NCI-H128 (cell line): Measurements from ENCODE around the gene RBM17.
"Not testable (repeated sequence)": the region's sequence is repeated elsewhere in the genome, so short reads cannot be mapped to it uniquely, and the experiment has no call there.

Experiments
- DNase-seq: peaks from one replicate; lab custom pipeline; 2025; ENCODE audit not compliant: unreplicated experiment; lab: John Stamatoyannopoulos, UW

RBM17 gene

GRCh38 chr10:6109444-6109775 is 20.6 kb downstream of the RBM17 start:
- DNase-seq = no peak

- no peak for DNase-seq
Measured at GRCh38 chr10:6110136-6110535, 21.3 kb downstream of the RBM17 start.

- no peak for DNase-seq
Measured at GRCh38 chr10:6112893-6113292, 24.1 kb downstream of the RBM17 start.

GRCh38 chr10:6114299-6114698 is 25.5 kb downstream of the RBM17 start:
- no peak for DNase-seq

- no peak for DNase-seq
Measured at GRCh38 chr10:6114805-6115341, 26.0 kb downstream of the RBM17 start.

GRCh38 chr10:6115411-6115810 is 26.6 kb downstream of the RBM17 start:
- no peak for DNase-seq

- DNase-seq = no peak
Measured at GRCh38 chr10:6115824-6116350, 27.1 kb downstream of the RBM17 start.

- no peak for DNase-seq
Measured at GRCh38 chr10:6116806-6117205, 28.0 kb downstream of the RBM17 start.

- DNase-seq = no peak
Measured at GRCh38 chr10:6117711-6118110, 28.9 kb downstream of the RBM17 start.

- no peak for DNase-seq
Measured at GRCh38 chr10:6119423-6119822, 30.6 kb downstream of the RBM17 start.

- DNase-seq = no peak
Measured at GRCh38 chr10:6119962-6120361, 31.1 kb downstream of the RBM17 start.

GRCh38 chr10:6120691-6121090 is 31.9 kb downstream of the RBM17 start:
- DNase-seq = no peak

- DNase-seq = no peak
Measured at GRCh38 chr10:6121146-6121545, 32.3 kb downstream of the RBM17 start.

- DNase-seq = no peak
Measured at GRCh38 chr10:6123532-6123931, 34.7 kb downstream of the RBM17 start.

- DNase-seq = no peak
Measured at GRCh38 chr10:6124666-6125065, 35.8 kb downstream of the RBM17 start.

- not testable (repeated sequence) for DNase-seq
Measured at GRCh38 chr10:6127461-6127860, 38.6 kb downstream of the RBM17 start.

GRCh38 chr10:6128087-6128486 is 39.3 kb downstream of the RBM17 start:
- no peak for DNase-seq

GRCh38 chr10:6128591-6129251 is 39.9 kb downstream of the RBM17 start:
- DNase-seq = no peak

- DNase-seq = no peak
Measured at GRCh38 chr10:6130848-6131470, 42.1 kb downstream of the RBM17 start.

- DNase-seq = no peak
Measured at GRCh38 chr10:6133331-6134098, 44.7 kb downstream of the RBM17 start.

- no peak for DNase-seq
Measured at GRCh38 chr10:6134099-6134823, 45.4 kb downstream of the RBM17 start.
